Keratinocyte (primary cell): ENCODE data around the gene C11orf91.

Source experiments
- CTCF ChIP-seq, 3 experiments: IDR thresholded peaks in 1 of 3; conservative IDR thresholded peaks in 1 of 3; optimal IDR thresholded peaks in 1 of 3; 2 replicates in 2 of 3; 3 replicates in 1 of 3; pipeline versions ENCODE3 to v1.5.1; 2011; ENCODE audit warnings: low read length in 3 of 3, mild to moderate bottlenecking in 3 of 3, moderate library complexity in 2 of 3, control low read depth in 1 of 3, inconsistent platforms in 1 of 3; ENCODE audit not compliant: insufficient read depth in 2 of 3; ENCODE audit errors: extremely low read depth in 1 of 3
- EZH2 ChIP-seq: IDR thresholded peaks from one replicate; pipeline ENCODE4 v1.6.1; 2012; ENCODE audit warnings: inconsistent platforms, mild to moderate bottlenecking, low read length, moderate library complexity

- TF ChIP-seq EZH2 (no peak), CTCF (optimal IDR thresholded peaks at IDR 0.05 in 1 of 3, IDR thresholded peaks at IDR 0.05 in 1 of 3, conservative IDR thresholded peaks at IDR 0.05 in 1 of 3; ENCODE audit: extremely low read depth in 1 of 3, insufficient read depth in 2 of 3, low read length in 3 of 3) (no peak)
Observed at GRCh38 chr11:33665350-33666106, 35.1 kb downstream of the C11orf91 start.
